NCI-H1417 treated with DMSO at 0.1 percent for 48 hours (cell line): ENCODE measurements around the gene MAP3K14.
"Not testable (repeated sequence)": the region's sequence is repeated elsewhere in the genome, so short reads cannot be mapped to it uniquely, and the experiment has no call there.

Experiments used
- DNase-seq: peaks from one replicate; lab custom pipeline; 2025; lab: John Stamatoyannopoulos, UW

Gene MAP3K14

GRCh38 chr17:45316434-45317110, at the start of gene MAP3K14:
Gene MAP3K14 (minus strand): TSS chr17:45317020. CDS start chr17:45290745, 26,275 bp downstream.
- DNase-seq = peak; percentile 44

GRCh38 chr17:45366049-45366448, 49.2 kb upstream of the MAP3K14 start:
- no peak for DNase-seq

GRCh38 chr17:45364531-45365390, 47.9 kb upstream of the MAP3K14 start:
- DNase-seq = no peak

DNA sequence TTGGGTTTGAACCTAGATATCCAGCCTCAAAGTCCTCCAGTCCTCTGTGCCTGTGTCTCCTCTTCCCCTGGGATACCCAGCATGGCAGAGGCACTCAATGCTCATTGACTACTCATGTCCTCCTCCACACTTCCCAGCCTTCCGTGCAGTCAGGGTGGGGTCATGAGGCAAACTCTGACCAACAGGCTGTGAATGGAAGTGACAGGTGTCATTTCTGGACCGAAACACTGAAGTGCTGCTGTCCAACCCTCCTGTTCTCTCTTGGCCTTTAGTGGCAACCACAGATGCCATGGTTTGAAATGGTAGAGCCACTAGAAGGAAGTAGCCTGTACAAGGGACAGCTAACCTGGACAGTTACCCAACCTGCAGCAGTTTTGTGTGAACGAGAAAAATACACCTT, 46.7 kb upstream of the MAP3K14 start:
- DNase-seq = no peak

GRCh38 chr17:45361976-45362375, 45.2 kb upstream of the MAP3K14 start:
- no peak for DNase-seq

- no peak for DNase-seq
Observed at GRCh38 chr17:45361451-45361850, 44.6 kb upstream of the MAP3K14 start.

- DNase-seq = no peak
Observed at GRCh38 chr17:45357364-45357997, 40.7 kb upstream of the MAP3K14 start.

GRCh38 chr17:45355087-45355486, 38.3 kb upstream of the MAP3K14 start:
- DNase-seq = no peak

DNA sequence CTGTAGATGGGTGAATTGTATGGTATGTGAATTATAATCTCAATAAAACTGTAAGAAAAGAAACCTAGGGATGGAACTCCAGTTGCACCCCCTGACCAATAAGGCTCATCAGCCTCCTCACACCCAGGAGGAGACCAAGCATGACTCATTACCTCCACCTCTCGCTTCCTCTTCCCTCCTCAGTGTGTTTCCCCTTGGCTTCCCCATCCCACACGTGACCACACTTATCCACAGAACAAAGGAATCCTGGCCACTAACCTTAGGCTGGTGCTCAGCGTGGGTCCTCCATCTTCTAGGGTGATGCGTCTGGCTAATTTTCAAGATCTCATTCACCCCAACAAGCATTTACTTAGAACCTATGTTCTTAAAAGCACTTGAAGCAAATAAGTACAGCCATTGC, 36.2 kb upstream of the MAP3K14 start:
- no peak for DNase-seq

DNA sequence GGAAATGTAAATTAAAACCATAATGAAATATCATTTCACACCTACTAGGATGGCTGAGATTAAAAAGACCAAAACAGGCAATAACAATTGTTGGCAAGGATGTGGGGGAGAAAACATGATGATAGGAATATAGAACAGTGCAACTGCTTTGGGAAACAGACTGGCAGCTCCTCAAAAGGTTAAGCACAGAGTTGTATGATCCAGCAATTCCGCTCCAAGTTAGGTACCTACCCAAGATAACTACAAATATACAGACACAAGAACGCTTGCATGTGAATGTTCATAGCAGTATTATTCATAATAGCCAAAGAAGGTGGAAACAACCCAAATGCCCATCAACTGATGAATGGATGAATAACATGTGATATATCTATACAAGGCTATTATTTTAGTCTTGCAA, 35.0 kb upstream of the MAP3K14 start:
- no peak for DNase-seq

- no peak for DNase-seq
Observed at GRCh38 chr17:45347444-45347843, 30.6 kb upstream of the MAP3K14 start.

DNA sequence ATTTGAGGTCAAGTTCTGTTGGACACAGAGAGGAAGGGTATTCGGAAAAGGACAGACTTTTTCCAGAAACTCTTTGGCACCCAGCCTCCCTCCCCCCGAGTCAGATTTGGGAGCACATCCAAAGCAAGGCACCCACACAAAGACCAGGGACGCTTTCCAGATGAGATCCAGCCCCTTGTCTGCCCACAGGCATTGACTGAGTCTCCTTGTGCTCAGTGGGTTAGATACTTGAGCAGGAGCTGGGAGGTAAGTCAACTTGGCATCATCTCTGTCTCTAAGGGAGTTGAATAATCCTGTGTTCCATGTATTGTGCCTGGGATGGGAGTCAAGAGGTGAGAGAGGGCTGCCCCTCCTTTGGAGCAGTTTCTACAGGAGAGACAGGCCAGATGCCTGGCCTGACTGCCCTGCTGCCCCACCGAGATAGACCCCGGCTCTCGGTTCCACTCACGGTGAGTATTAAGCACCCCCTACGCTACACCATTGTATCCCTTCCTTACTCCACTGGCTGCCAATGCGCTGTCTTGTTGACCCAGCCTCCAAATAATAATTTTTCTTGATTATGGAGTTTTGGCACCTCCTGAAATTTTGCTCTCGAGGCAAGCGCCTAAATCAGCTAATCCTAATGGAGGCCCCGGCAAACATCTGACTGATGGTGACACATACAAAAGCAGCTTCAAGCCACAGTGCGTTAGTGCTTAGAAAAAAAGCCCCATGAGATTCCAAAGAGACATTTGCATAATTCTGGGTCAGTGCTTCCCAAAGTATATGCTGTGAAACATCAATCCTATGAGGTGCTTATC, 29.6 kb upstream of the MAP3K14 start:
- DNase-seq = no peak

DNA sequence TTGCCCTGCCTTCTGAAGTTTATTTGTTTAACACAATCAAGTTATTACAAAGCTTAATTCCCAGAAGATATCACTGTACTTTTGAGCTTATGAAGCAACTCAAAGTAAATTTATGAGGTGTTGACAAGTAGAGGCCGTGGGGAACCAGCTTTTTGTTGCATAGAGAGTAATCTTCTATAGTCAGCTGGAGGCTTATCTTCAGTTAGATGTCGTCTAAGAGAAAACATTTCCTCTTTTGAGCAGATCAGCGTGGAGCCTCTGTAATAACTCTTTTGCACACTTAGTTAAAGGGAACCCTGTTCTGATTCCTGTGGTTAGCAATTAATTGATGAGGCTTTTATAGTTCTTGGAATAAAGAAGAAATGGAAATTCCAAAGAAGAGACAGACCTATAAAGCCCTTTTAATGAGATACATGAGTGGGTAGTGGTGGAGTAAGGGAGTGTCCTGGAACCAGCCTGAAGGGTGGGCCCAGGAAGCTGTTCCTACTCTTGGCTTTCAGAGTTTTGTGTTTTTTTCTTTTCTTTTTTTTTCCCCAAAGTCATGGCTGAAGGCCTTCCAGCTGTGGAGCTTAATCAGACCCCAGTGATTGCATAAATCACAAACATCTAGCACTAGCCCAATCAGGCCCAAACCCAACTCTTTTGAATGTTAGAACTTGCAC, 28.9 kb upstream of the MAP3K14 start:
- DNase-seq = no peak

- DNase-seq = no peak
Observed at GRCh38 chr17:45345246-45345553, 28.4 kb upstream of the MAP3K14 start.

GRCh38 chr17:45343967-45344664, 27.3 kb upstream of the MAP3K14 start:
- DNase-seq = not testable (repeated sequence)

- DNase-seq = no peak
Observed at GRCh38 chr17:45342871-45343526, 26.2 kb upstream of the MAP3K14 start.

DNA sequence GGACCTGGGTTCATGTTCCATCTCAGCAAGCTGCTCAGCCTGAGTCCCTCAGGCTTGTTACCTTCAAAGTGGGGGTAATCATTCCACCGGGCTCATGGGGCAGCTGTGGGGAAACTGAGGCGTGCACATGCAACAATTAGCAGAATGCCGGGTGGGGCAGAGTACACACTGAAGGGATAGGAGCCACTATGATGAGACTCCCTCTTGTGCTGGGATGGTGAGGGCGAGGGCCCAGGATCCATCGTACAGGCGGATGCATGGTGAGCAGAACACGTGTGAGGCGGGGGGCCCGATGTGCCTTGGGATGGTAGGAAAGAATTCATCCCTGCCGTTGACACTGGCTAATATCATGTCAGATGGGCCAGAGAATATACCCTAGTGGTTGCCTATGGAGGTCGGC, 25.5 kb upstream of the MAP3K14 start:
- DNase-seq = no peak

DNA sequence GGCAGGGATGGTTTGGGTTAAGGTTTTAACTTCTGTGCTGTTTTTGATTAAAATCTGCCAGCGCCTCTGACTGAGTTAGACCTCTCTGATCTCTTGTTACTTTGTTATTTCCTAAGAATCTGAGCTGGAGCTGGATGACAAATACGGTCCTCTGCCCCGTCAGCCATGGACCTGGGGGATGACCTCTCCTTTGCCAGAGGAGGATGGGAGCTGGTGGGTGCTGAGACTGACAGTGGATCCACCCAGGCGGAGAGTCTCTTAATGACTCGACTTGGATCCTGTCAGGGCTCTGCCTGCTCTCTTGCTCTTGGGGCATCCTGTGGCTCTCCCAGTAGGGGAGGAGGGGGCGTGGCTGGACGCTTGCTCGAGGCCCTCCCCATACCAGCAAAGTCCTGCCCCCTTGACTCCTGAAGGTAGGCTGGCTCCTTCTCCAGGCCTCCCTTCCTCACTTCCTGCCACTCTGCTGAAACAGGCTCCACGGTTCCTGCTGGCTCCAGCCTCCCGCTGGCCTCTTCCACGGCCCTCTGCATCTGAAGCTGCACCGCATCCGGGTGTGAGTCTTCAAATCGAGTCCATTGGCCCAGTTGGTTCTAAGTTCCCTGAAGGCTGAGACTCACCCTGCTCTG, 24.8 kb upstream of the MAP3K14 start:
- no peak for DNase-seq

- DNase-seq = no peak
Observed at GRCh38 chr17:45339646-45340605, 23.1 kb upstream of the MAP3K14 start.
